Stimulated activated naive B cell treated with anti-CD40 and anti-IgM and Interleukin-4, amounts not matched to agents 10 μg/mL and 1 μg/mL and 100 μg/mL, for 72 hours (primary cell): Measurements from ENCODE around the gene HNRNPF.

Source experiments
- ATAC-seq, 2 donors: fragments of 150-1000 bp; cut with Tn5 transposase; replicated peaks; 2 replicates each; pipeline ENCODE4 v1.10.0; 2021; ENCODE audit warnings: moderate library complexity in 1 of 2
- DNase-seq: peaks from one replicate; pipeline ENCODE4 v3.0.0; 2021
- H3K27ac Mint-ChIP-seq: one replicate; pipeline ENCODE4 v1.8.0; 2022; ENCODE audit warnings: mild to moderate bottlenecking, mixed read lengths
- H3K27me3 Mint-ChIP-seq, 2 donors: one replicate each; pipeline ENCODE4 v1.8.0; 2022; ENCODE audit warnings: mixed read lengths in 2 of 2
- H3K36me3 Mint-ChIP-seq, 2 donors: one replicate each; pipeline ENCODE4 v1.8.0; 2022; ENCODE audit warnings: mixed read lengths in 2 of 2, mild to moderate bottlenecking in 1 of 2
- H3K4me1 Mint-ChIP-seq, 2 donors: one replicate each; pipeline ENCODE4 v1.8.0; 2022; ENCODE audit warnings: mixed read lengths in 2 of 2, mild to moderate bottlenecking in 1 of 2
- H3K4me3 Mint-ChIP-seq, 2 donors: one replicate each; pipeline ENCODE4 v1.8.0; 2022; ENCODE audit warnings: mild to moderate bottlenecking in 2 of 2, mixed read lengths in 2 of 2, moderate library complexity in 1 of 2
- H3K9me3 Mint-ChIP-seq, 2 donors: one replicate each; pipeline ENCODE4 v1.8.0; 2022; ENCODE audit warnings: mixed read lengths in 2 of 2, mild to moderate bottlenecking in 1 of 2

HNRNPF gene

DNA sequence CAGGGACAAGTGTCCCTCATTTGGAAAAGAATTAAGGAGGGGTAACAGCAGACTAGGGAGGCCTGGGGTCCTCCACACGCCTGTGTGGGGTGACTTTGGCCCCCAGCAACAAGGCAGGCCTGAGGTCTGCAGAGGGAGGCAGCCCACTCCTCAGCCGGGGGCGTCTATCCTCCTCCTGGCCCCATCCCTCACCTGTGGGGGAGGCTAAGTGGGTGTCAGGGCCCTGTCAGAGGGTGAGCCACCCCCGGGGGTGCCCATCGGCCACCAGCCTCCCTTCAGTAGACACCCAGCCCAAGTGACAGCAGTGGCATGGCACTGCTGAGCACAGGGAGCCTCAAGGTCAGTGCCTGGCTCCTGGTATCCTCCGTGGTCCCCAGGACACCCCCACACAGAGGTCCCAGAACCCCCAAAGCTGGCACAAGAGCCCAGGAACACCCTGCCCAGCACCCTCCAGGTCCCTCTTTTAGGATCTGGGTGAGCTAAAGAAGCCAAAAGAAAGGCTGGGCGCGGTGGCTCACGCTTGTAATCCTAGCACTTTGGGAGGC, 38.2 kb downstream of the HNRNPF start:
- no peaks in the 10 kb centered on the region for H3K9me3 Mint-ChIP-seq
- ATAC-seq: no peak
- H3K27me3 Mint-ChIP-seq: no peaks in the 10 kb centered on the region
- no peak for DNase-seq
- H3K4me3 Mint-ChIP-seq: no peak overlapping the region
- peaks cover 0 to 2% of the 10 kb centered on the region in 2 donors for H3K4me1 Mint-ChIP-seq
- H3K36me3 Mint-ChIP-seq: no peaks in the 10 kb centered on the region
- H3K27ac Mint-ChIP-seq: no peak overlapping the region

DNA sequence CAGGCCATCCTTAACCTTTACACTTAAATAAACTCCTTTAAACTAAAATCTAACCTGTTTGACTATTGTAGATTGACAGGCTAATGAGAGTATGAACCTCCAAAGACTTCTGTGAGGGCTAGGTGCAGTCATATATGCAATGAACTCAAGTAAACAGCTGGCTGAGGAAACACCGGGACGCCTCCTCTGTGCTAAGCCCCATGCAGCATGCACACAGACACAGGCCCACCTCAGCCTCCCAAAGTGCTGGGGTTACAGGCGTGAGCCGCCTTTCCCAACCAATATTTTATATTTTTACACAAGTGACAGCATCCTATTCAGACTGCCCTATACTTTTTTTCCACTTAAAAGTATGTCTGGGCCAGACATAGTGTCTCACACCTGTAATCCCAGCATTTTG, 39.1 kb downstream of the HNRNPF start:
- Mint-ChIP-seq H3K27ac (no peak overlapping the region), H3K27me3 (no peaks in the 10 kb centered on the region), H3K4me3 (no peak overlapping the region), H3K4me1 (peaks cover 0 to 2% of the 10 kb centered on the region in 2 donors), H3K36me3 (no peaks in the 10 kb centered on the region), H3K9me3 (no peaks in the 10 kb centered on the region)
- DNase-seq: no peak
- no peak for ATAC-seq

DNA sequence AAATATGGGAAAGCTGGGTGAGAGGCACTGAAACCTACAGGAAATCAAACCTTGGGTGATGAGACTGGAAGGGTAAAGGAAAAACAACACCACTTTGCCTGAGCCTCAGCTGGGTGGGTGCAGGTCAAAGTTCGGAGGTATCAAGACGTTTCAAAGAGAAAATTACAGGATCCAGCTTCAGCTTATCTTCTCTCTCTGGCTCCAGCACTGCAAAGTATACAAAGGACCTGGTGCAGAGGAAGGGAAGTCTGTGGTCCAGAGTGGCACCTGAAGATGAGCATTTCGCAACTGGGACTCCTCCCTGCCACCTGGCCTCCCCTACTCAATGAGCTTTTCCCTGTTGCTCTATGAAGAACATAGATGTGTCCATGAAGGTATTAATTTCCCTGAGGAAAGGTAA, 44.0 kb downstream of the HNRNPF start:
- no peak for DNase-seq
- ATAC-seq: no peak
- H3K36me3 Mint-ChIP-seq: peaks cover 6 to 13% of the 10 kb centered on the region in 2 donors
- peaks cover 2 to 3% of the 10 kb centered on the region in 2 donors for H3K9me3 Mint-ChIP-seq
- peaks cover 14 to 23% of the 10 kb centered on the region in 2 donors for H3K4me1 Mint-ChIP-seq
- H3K27ac Mint-ChIP-seq: no peak overlapping the region
- H3K27me3 Mint-ChIP-seq: no peaks in the 10 kb centered on the region
- H3K4me3 Mint-ChIP-seq: no peak overlapping the region

DNA sequence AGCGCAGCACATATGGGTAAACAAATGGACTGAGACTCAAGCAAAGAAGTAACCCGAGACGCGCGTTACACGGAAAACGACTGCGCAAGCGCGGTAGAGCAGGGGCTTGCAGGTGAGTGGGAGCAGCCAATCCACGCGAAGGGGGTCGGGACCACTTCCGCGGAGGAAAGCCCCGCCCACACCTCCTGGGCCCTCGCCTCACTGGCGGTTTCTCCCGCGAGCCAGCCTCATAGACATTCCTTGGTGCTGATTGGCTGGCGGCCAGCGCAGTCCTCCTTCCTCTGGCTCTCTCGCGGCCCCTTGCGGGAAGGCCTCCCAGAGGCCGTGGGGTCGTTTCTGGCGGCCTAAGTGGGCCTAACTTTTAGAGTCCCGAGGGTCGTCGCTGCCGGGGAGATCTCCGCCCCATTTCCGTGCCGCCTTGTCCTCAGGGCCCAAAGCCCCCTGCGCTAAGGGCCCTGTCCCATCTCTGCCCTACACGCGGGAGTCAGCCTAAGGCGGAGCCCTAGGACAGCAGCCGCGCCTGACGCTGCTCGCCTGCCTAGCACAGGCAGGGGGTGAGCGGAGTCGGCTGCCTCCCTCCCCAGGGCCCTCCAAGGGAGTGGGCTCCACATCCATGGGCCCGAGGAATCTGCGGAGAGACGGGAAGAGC, 46.7 kb downstream of the HNRNPF start:
- Mint-ChIP-seq H3K4me1 (peaks cover 15 to 25% of the 10 kb centered on the region in 2 donors), H3K27me3 (no peaks in the 10 kb centered on the region), H3K27ac (peak overlapping the region; percentile 96), H3K4me3 (peak overlapping the region; percentile 96 to 98), H3K36me3 (peaks cover 6 to 15% of the 10 kb centered on the region in 2 donors), H3K9me3 (peaks cover 2 to 3% of the 10 kb centered on the region in 2 donors)
- ATAC-seq (peak; percentile 95 to 98), DNase-seq (peak; percentile 97)

DNA sequence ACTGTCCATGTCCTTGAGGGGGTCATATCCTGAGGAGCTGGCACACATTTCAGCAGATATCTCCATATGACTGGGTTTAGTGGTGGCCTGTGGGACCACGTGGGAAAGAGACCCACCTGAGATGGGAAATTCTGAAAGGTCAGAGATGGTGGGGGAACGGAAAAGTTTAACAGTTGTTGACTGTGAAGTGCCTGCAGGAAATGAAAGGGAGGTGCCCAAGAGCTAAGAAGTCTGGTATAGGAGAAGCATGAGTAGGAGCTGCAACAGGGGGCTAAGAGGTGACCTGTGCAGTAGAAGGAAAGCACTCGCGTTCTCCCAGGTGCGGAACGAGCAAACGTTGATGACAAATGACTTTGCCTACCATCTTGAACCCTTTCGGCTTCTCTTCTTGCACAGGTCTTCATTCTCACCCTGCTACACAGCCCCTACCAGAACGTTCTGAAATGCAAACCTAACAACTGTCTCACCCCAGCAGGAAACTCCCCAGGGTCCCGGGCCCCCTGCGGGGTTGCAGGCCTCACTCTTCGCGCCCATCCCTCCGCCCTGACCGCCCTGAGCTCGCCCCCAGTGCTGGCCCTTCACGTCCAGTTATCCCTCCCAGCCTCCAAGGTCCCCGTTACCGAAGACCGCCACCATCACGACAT, 47.3 kb downstream of the HNRNPF start:
- Mint-ChIP-seq H3K4me1 (peaks cover 15 to 25% of the 10 kb centered on the region in 2 donors), H3K4me3 (peak overlapping the region; percentile 96 to 98), H3K27ac (peak overlapping the region; percentile 96), H3K9me3 (peaks cover 2 to 3% of the 10 kb centered on the region in 2 donors), H3K36me3 (peaks cover 6 to 15% of the 10 kb centered on the region in 2 donors), H3K27me3 (no peaks in the 10 kb centered on the region)
- ATAC-seq: peak; percentile 5 to 18
- peak; percentile 13 for DNase-seq

DNA sequence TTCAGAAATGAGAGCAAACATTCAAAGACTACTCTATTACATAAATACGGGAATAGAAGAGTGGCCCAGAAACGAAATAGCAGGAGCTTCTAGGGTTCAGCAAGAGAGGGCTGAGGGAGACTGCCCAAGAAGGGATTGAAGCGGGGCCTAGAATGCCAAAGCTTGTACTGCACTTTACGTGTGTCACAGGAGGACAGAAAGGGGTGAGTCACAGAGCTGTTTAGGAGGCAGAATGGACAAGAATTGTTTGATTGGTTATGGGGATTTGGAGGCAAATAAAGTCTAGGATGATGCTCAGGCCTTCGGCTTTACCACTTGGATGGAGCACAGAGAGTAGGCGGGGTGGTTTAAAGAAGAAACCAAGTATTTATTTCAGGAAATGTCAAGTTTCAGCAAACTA, 48.9 kb downstream of the HNRNPF start:
- Mint-ChIP-seq H3K27me3 (no peaks in the 10 kb centered on the region), H3K36me3 (peaks cover 6 to 15% of the 10 kb centered on the region in 2 donors), H3K4me1 (peaks cover 15 to 25% of the 10 kb centered on the region in 2 donors), H3K4me3 (peak overlapping the region; percentile 7 to 33), H3K27ac (no peak overlapping the region), H3K9me3 (peaks cover 2 to 3% of the 10 kb centered on the region in 2 donors)
- DNase-seq (no peak), ATAC-seq (no peak)

DNA sequence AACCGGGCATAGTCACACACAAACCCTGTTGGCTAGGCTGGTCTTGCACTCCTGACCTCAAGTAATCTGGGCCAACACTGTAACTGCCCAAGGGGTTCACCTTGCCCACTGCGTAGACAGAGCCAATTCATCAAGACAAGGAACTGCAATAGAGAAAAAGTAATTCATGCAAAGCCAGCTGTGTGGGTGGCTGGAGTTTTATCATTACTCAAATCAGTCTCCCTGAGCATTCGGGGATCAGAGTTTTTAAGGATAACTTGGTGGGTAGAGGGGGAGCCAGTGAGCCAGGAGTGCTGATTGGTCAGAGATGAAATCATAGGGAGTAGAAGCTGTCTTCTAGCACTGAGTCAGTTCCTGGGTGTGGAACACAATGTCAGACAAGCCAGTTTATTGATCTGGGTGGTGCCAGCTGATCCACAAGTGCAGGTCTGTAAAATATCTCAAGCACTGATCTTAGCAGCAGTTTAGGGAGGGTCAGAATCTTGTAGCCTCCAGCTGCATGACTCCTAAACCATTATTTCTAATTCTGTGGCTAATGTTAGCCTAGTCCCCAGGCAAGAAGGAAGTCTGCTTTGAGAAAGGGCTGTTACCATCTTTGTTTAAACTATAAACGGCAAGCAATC, 53.1 kb downstream of the HNRNPF start:
- H3K27ac Mint-ChIP-seq: no peak overlapping the region
- DNase-seq: no peak

DNA sequence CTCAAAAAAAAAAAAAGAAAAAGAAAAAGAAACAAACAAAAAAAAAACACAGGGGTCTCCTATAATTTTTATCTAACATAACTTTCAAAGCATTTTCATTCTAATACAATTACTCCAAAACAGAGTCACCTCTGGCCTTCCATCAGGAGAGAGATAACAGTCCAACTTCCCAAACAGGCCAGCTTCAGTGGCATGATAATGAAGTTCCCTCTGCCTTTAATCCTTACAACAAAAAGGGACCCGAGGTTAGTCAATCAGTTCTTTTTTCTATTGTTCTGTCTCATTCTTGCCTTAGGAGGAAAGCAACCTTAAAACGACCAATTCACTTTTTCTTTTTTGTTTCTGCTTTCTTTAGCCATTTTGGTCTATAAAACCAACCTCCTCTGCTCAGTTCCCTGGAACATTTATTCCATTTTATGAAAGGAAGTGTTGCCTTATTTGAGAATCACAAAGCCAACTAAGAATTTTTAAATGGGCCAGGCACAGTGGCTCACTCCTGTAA, 54.1 kb downstream of the HNRNPF start:
- peaks cover 0 to 2% of the 10 kb centered on the region in 2 donors for H3K36me3 Mint-ChIP-seq
- H3K9me3 Mint-ChIP-seq: no peaks in the 10 kb centered on the region
- peaks cover 6 to 11% of the 10 kb centered on the region in 2 donors for H3K4me1 Mint-ChIP-seq
- DNase-seq: no peak
- H3K27ac Mint-ChIP-seq: no peak overlapping the region
- ATAC-seq: no peak
- peaks cover 9 to 26% of the 10 kb centered on the region in 2 donors for H3K27me3 Mint-ChIP-seq
- no peak overlapping the region for H3K4me3 Mint-ChIP-seq

More for the DNA sequence above, 53.1 kb downstream of the HNRNPF start:
- ATAC-seq: no peak
- peaks cover 2 to 17% of the 10 kb centered on the region in 2 donors for H3K27me3 Mint-ChIP-seq
- peaks cover 3 to 6% of the 10 kb centered on the region in 2 donors for H3K36me3 Mint-ChIP-seq
- no peak overlapping the region for H3K4me3 Mint-ChIP-seq
- H3K4me1 Mint-ChIP-seq: peaks cover 6 to 8% of the 10 kb centered on the region in 2 donors
- H3K9me3 Mint-ChIP-seq: no peaks in the 10 kb centered on the region

DNA sequence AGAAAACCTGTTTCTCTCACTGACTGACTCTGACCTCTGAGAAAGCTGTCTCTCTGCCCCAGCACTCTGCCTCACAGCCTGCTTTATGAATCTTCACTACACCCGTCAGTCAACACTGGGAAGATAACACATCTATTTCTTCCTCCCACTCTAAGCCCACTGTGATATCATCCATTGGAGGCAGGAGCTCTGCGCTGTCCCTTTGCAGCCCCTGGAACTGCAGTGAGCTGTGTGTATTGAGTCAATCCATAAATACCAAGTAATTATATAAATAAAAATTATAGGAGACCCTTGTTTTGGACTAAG, 54.7 kb downstream of the HNRNPF start:
- peaks cover 5 to 9% of the 10 kb centered on the region in 2 donors for H3K4me1 Mint-ChIP-seq
- H3K4me3 Mint-ChIP-seq: no peak overlapping the region
- no peaks in the 10 kb centered on the region for H3K9me3 Mint-ChIP-seq
- H3K27ac Mint-ChIP-seq: no peak overlapping the region
- peaks cover 9 to 32% of the 10 kb centered on the region in 2 donors for H3K27me3 Mint-ChIP-seq
- H3K36me3 Mint-ChIP-seq: no peaks in the 10 kb centered on the region
- DNase-seq (no peak), ATAC-seq (no peak)

DNA sequence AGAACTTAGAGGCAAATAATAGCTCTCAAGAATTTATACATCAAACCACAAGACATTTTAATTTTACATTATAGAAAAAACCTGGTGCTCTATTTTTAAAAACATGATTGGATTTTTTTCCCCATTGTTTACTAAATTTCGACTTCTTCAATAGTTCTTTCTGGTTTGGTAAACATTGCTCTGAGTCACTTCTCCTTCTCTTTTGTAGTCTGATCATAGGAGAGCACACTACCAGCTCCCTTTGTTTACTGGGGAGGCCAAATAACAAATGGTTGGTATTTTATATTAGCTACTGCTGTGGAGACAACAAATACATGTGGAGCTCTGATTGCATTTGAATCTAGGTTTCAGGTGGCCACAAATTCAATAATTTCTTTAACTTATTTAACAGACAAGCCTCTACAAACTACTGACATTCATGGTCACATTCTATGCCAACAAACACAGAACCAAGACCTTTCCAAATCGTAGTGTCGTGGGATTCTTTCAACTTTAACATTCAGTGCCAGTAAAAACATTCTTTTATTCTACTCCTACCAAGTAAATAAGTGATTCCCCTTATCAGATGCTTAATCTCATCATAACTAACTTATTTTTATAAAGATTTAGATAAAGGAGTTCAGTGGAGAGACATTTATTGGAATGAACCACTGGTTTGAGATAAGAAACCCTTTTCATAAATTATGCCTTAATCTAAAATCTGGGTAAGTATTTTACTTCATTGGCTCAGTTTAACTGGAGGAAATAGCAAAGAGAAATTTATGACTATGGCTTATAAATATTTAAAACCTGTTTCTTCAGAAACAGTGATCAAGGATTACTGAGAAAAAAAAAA, 55.3 kb downstream of the HNRNPF start:
- peaks cover 10 to 36% of the 10 kb centered on the region in 2 donors for H3K27me3 Mint-ChIP-seq
- peaks cover 5 to 11% of the 10 kb centered on the region in 2 donors for H3K4me1 Mint-ChIP-seq
- H3K36me3 Mint-ChIP-seq: no peaks in the 10 kb centered on the region
- no peak for ATAC-seq
- H3K9me3 Mint-ChIP-seq: no peaks in the 10 kb centered on the region
- no peak overlapping the region for H3K27ac Mint-ChIP-seq
- DNase-seq: no peak
- H3K4me3 Mint-ChIP-seq: no peak overlapping the region

DNA sequence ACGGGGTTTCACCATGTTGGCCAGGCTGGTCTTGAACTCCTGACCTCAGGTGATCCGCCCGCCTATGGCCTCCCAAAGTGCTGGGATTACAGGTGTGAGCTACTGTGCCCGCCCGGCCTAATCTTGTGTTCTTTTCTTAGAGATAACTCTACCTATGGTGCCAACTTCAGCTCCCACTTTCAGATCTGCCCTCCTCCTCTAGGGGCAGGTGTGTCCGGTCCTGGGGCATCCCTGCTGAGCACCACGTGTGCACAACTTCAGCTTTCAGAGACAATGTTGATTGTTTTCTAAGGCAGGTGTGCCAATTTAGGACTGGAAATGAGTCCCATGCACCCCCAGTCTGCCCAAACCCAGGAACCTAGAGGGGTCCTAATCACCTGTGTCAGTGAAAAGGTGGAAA, 56.0 kb downstream of the HNRNPF start:
- DNase-seq: no peak
- H3K27me3 Mint-ChIP-seq: peaks cover 12 to 39% of the 10 kb centered on the region in 2 donors
- H3K4me1 Mint-ChIP-seq: peaks cover 10 to 17% of the 10 kb centered on the region in 2 donors
- no peaks in the 10 kb centered on the region for H3K36me3 Mint-ChIP-seq
- no peaks in the 10 kb centered on the region for H3K9me3 Mint-ChIP-seq
- no peak for ATAC-seq
- H3K4me3 Mint-ChIP-seq: no peak overlapping the region
- H3K27ac Mint-ChIP-seq: no peak overlapping the region

DNA sequence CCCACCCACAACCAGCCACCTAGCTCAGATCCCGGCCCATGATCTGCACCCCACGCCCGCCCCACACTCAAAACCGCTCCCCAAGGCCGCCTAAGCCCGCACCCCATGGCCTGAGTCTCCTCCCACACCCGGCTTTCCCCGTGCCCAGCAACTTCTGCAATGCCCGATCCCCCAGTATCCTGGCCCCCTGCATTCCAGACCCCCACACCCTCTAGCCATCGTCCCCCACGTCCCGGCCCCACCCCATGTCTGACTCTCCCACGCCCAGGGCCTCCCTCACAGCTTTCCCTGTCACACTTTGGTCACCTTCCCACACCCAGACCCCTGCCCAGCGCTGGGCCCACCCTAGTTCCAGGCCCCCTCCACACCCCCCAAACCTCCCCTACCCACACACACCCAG, 57.7 kb downstream of the HNRNPF start:
- DNase-seq: no peak
- peaks cover 12 to 39% of the 10 kb centered on the region in 2 donors for H3K27me3 Mint-ChIP-seq
- no peak for ATAC-seq
- H3K27ac Mint-ChIP-seq: no peak overlapping the region
- no peaks in the 10 kb centered on the region for H3K36me3 Mint-ChIP-seq
- H3K9me3 Mint-ChIP-seq: no peaks in the 10 kb centered on the region
- H3K4me1 Mint-ChIP-seq: peaks cover 10 to 17% of the 10 kb centered on the region in 2 donors
- H3K4me3 Mint-ChIP-seq: no peak overlapping the region

DNA sequence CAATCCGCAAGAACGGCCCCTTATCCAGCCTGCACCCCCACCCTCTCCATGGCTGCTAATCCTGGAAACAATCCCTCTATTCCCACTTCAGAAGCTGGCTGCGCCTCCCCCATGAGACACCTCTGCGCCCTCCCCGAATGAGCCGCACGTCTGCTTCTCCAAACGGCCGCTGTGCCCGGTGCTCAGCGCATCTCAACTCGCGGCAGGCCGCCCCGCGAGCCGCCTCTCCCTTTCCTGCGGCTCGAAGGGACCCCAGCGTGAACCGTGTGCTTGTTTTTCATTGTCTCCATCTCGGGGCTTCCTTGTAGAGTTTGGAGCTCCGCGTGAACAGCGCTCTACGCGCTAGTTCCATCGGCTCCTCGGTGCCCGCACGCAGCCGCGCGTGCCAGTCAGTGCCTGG, 58.3 kb downstream of the HNRNPF start:
- H3K27ac Mint-ChIP-seq: no peak overlapping the region
- ATAC-seq: no peak

DNA sequence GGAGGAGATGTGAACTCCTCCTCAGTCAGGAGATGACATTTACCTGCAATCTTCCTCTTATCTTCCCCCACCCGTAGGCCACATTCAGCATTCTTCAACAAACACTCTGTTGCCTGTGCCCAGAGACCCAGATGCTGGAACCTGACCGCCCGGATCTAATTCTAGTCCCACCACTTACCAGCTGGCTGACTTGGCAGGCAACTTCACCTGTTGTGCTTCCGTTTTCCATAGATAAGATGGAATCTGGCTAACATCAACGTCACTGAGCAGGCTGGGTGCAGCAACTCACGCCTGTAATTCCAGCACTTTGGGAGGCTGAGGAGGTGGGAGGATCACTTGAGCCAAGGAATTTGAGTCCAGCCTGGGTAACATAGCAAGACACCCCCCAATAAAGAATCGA, 58.8 kb downstream of the HNRNPF start:
- Mint-ChIP-seq H3K36me3 (no peaks in the 10 kb centered on the region), H3K4me1 (peaks cover 10 to 17% of the 10 kb centered on the region in 2 donors), H3K9me3 (no peaks in the 10 kb centered on the region), H3K27ac (no peak overlapping the region), H3K4me3 (no peak overlapping the region), H3K27me3 (peaks cover 12 to 39% of the 10 kb centered on the region in 2 donors)
- no peak for ATAC-seq
- no peak for DNase-seq

More for the DNA sequence above, 58.3 kb downstream of the HNRNPF start:
- H3K4me1 Mint-ChIP-seq: peaks cover 10 to 17% of the 10 kb centered on the region in 2 donors
- peak overlapping the region; percentile 46 to 53 for H3K4me3 Mint-ChIP-seq
- no peaks in the 10 kb centered on the region for H3K36me3 Mint-ChIP-seq
- no peaks in the 10 kb centered on the region for H3K9me3 Mint-ChIP-seq
- DNase-seq: no peak
- H3K27me3 Mint-ChIP-seq: peaks cover 12 to 39% of the 10 kb centered on the region in 2 donors
